ENCODE results near the gene TNS3.

Gene TNS3

DNA sequence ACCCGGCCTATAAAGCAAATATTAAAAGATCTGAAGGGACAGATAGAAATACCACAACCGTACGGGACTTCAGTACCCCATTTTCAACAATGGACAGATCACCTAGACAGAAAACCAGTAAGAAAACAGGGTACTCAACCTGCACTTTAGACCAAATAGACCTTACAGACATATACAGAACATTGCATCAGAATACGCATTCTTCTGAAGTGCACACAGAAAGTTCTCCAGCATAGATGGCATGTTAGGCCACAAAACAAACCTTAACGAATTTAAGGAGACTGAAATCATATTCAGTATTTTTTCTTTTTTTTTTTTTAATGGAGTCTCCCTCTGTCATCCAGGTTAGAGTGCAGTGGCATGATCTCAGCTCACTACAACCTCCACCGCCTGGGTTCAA, 151.5 kb downstream of the TNS3 start:
- H3K36me3 Mint-ChIP-seq (ENCODE audit: low read depth), result no peaks in the 10 kb centered on the region
- H3K4me1 Mint-ChIP-seq (ENCODE audit: low read depth), result no peaks in the 10 kb centered on the region
- H3K27me3 Mint-ChIP-seq (ENCODE audit: low read depth), result no peaks in the 10 kb centered on the region
- H3K4me3 Mint-ChIP-seq, result no peak overlapping the region
- no peak overlapping the region for H3K27ac Mint-ChIP-seq
- no peaks in the 10 kb centered on the region for H3K9me3 Mint-ChIP-seq

DNA sequence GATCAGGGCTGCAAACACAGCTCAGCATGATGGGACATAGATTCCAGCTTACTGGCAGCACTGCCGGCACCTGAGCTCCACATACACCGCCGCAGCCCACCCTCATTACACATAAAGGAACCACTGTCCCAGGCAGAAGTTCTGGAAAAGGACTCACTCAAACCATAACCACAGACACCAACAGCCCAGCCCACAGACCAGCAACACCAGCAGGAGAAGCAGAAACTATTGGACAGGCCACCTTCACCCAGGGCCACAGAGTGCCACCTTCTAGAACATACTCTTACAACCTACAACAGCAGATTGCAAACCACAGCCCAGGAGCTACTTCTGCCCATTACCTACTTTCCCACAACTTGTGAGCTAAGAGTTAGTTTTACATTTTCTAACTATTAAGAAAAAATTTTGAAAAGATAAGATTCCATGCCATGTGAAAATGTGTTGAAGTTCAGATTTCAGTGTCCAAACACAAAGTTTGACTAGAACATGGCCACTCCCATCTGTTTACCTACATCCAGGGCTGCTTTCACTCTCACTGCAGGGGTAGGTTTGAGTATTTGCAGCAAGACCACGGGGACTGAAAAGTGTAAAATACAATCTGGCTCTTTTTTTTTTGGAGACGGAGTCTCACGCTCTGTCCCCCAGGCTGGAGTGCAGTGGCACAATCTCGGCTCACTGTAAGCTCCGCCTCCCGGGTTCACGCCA, 153.0 kb downstream of the TNS3 start:
- Mint-ChIP-seq H3K27me3 (ENCODE audit: low read depth) (no peaks in the 10 kb centered on the region), H3K36me3 (ENCODE audit: low read depth) (no peaks in the 10 kb centered on the region), H3K27ac (no peak overlapping the region), H3K4me3 (no peak overlapping the region), H3K4me1 (ENCODE audit: low read depth) (no peaks in the 10 kb centered on the region), H3K9me3 (no peaks in the 10 kb centered on the region)

DNA sequence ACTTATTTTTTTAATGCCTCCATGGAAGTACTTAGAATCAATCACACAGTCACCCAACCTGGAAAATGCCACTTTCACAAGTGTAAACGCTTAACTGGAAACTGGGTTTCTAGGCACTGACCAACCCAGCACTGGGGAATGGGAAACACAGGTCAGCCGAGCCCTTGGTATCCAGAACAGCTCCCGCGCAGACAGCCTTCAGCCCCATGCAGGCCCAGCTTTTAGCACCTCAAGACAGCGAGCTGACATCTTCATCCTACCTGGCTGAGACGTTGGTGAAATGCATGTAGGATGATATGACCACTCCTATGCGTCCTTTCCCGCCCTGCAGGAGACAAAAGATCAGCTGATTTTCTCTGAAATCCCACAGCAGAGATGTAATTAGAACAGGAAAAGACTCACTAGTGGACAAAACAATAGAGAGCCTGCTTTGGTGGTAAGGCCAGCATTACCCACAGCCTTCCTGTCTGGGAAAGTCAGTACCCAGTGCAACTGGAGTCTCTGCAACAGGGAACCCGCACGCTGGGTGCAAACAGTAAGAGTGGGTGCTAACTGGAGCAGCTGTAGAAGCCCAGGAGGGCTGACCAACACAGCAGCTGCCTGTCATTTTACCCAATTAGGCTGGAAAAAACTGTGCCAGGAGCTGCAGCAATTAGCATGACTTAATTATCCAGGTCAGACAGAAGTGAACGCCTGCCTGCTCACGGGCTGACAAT, 153.7 kb downstream of the TNS3 start:
- Mint-ChIP-seq H3K27ac (no peak overlapping the region), H3K36me3 (ENCODE audit: low read depth) (no peaks in the 10 kb centered on the region), H3K4me3 (no peak overlapping the region), H3K27me3 (ENCODE audit: low read depth) (no peaks in the 10 kb centered on the region), H3K4me1 (ENCODE audit: low read depth) (no peaks in the 10 kb centered on the region), H3K9me3 (no peaks in the 10 kb centered on the region)

DNA sequence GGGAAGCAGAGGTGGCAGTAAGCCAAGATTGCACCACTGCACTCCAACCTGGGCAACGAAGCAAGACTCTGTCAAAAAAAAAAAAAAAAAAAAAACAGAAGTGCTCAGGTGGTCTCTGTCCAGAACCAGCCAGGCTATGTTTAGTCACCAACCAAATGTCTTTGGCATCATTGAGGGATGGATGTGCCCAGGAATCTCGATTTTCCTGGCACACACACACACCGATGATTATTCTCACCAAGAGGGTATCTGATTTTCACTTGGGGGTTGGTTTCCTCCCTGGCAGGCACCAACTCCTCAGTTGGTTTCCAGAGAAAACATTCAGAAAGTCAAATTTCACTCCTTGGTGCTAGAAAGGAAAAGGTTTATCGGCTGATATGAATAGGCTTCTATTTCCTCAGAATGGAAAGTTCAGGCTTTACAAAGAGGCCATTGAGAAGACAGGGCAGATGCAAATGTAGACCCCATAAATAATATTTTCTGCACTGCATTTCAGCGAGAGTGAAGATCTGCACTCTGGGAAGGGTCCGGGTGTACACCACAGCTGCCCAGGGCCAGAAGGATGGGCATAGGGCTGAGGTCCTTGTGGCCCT, 154.8 kb downstream of the TNS3 start:
- no peak overlapping the region for H3K4me3 Mint-ChIP-seq
- no peaks in the 10 kb centered on the region for H3K27me3 Mint-ChIP-seq (ENCODE audit: low read depth)
- H3K9me3 Mint-ChIP-seq, result no peaks in the 10 kb centered on the region
- no peaks in the 10 kb centered on the region for H3K36me3 Mint-ChIP-seq (ENCODE audit: low read depth)
- no peaks in the 10 kb centered on the region for H3K4me1 Mint-ChIP-seq (ENCODE audit: low read depth)
- H3K27ac Mint-ChIP-seq, result no peak overlapping the region

DNA sequence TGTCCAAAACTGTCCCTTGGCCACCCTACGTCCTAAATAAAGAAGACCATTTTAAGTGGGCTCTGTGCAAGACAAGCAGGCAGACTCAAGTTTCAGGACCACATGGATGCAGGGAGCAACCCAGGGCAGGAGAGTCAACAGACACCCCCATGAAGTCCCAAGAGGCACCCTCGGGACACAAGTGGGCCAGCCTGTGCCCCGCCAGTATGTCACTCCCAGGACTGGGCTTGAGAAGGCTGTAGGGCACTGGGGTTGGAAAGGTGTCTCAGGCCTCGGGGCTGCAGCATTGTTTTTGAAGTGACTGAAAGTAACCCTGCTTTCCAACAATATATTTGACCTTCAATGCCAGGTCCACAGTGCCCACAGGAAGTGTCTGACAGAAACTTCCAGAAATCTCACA, 157.4 kb downstream of the TNS3 start:
- Mint-ChIP-seq H3K9me3 (no peaks in the 10 kb centered on the region), H3K27ac (no peak overlapping the region), H3K4me3 (no peak overlapping the region), H3K4me1 (ENCODE audit: low read depth) (no peaks in the 10 kb centered on the region), H3K27me3 (ENCODE audit: low read depth) (no peaks in the 10 kb centered on the region), H3K36me3 (ENCODE audit: low read depth) (no peaks in the 10 kb centered on the region)

DNA sequence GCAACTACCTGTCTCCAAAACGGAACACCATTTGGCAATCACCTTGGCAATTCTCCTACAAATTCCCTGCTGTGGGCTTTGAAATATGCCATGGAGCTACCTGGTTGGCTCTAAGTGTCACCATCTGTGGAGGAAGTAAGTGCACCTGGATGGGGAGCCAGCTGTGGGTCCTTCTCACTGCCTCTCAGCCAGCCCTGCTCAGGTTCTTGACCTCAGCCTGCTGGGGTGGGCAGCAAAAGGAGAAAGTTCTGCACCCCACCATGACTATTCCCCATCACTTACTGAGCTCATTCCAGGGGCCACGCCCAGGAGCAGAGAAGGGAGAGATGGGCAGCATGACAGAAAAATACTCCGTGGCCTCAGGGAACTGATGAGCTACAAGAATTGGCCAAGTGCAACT, 158.7 kb downstream of the TNS3 start:
- Mint-ChIP-seq H3K4me1 (ENCODE audit: low read depth) (no peaks in the 10 kb centered on the region), H3K36me3 (ENCODE audit: low read depth) (no peaks in the 10 kb centered on the region), H3K27ac (no peak overlapping the region), H3K9me3 (no peaks in the 10 kb centered on the region), H3K27me3 (ENCODE audit: low read depth) (no peaks in the 10 kb centered on the region), H3K4me3 (no peak overlapping the region)

DNA sequence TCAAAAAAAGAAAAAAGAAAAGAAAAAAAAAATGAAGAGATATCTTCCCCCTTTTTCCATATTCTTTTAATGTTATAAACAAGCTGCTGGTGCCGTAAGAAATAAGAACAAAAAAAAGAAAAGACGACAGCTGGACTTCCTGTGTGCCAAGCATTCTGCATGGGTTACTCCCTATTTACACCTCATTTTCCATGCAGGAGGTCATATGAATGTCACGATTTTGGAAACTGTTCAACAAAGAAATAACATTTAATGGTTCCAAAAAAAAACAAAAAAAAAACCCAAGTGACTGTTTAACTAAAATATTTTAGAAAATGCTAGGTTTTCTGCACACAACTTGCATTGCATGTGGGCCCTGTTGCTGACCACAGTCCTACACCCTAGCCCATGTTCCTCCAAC, 159.3 kb downstream of the TNS3 start:
- Mint-ChIP-seq H3K27ac (no peak overlapping the region), H3K27me3 (ENCODE audit: low read depth) (no peaks in the 10 kb centered on the region), H3K36me3 (ENCODE audit: low read depth) (no peaks in the 10 kb centered on the region), H3K4me3 (no peak overlapping the region), H3K9me3 (no peaks in the 10 kb centered on the region), H3K4me1 (ENCODE audit: low read depth) (no peaks in the 10 kb centered on the region)

DNA sequence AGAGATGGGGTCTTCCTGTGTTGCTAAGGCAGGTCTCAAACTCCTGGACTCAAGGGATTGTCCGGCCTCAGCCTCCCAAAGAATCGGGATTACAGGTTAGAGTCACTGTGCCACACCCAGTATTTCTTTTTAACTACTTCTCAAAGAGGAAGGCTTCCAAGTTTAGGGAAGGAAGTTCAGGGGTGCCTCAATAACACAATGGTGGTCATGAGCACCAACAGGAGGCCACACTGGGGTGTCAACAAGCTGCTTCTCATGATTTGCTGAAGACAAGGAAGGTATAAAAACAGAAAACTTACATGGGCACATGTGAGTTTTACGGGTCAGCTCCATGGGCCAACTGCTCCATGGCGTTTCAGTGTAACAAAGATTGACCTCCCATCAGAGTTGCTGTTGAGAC, 160.5 kb downstream of the TNS3 start:
- Mint-ChIP-seq H3K27me3 (ENCODE audit: low read depth) (no peaks in the 10 kb centered on the region), H3K4me3 (no peak overlapping the region), H3K4me1 (ENCODE audit: low read depth) (no peaks in the 10 kb centered on the region), H3K27ac (no peak overlapping the region), H3K9me3 (no peaks in the 10 kb centered on the region), H3K36me3 (ENCODE audit: low read depth) (no peaks in the 10 kb centered on the region)

DNA sequence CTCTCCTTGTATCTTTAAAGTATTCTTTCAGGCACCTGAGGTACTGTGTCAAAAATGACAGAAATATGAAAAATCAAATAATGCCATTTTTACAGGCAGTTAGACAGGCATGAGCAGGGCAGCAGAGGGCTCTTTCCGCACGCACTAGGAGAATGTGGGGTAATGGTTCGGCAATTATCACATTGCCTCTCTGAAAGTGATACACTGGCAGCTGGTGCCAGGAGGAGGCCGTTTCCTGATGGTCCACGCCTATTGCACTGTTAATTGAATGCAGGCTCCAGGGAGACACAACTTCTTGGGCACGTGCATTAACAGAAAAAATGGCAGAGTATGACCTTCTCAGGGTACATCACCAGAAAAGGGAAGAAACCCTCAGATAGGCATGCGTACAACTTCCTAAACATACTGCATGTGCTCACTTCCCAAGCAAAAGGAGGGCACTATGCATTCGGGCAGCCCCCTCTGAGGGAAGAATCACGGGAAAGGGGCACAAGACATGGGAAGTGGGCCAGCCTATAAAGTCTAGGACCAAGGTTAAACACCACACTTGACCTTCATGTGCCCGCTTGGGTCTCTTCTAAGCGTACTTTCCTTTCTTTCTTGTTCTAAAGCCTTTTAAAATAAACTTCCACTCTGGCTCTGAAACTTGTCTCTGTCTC, 161.7 kb downstream of the TNS3 start:
- Mint-ChIP-seq H3K27ac (no peak overlapping the region), H3K9me3 (no peaks in the 10 kb centered on the region), H3K4me1 (ENCODE audit: low read depth) (no peaks in the 10 kb centered on the region), H3K27me3 (ENCODE audit: low read depth) (no peaks in the 10 kb centered on the region), H3K36me3 (ENCODE audit: low read depth) (no peaks in the 10 kb centered on the region), H3K4me3 (no peak overlapping the region)

DNA sequence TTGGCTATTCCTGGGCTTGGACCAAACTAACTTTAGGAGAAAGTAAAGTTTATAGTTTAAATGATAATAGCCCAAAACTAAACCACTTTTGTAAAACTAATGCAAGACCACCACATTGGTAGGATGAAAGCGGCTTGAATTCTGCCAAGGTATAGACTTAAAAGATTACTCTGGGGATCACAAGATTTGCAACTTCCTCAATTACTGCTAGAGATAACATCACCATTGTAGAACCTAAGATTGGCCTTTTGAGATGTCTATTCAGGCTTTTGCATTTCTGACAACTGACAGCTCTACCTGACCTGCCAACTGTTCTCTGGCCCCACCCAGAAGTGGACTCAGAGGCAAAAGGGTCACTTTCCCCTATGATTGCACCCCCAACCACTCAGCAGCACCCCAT, 162.4 kb downstream of the TNS3 start:
- H3K27me3 Mint-ChIP-seq (ENCODE audit: low read depth), result no peaks in the 10 kb centered on the region
- H3K36me3 Mint-ChIP-seq (ENCODE audit: low read depth), result no peaks in the 10 kb centered on the region

DNA sequence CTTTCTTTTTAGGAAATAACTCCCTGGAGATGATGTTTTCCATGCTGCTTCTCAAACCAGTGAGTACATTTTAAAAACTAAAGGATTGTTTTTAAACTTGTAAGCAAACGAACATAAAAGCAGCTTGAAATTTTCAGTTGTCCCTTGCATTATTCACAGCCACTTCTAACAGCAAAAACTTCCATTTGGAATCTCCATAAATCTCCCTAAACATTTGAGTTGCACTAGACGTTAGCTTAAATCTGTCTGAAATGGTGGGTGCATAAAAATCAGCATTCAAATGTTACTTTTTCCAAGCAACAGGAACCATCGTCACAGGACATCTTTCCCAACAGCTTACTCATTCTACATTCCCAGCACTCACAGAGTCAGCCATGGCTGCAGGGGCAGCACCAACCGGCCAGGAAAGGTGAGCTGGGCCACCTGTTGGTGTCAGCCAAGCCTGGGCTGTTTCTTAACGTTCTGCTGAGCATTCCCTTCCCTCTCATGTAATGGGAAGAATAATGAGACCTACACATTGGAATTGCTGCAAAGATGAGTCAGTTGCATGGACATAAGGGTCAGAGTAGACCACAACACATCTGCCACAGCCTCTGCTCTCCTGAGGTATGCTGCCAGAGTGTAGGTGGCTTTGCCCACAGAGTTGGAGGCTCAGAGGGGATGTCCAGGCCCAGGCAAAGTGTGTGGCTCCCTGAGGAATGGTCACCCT, 163.2 kb downstream of the TNS3 start:
- no peaks in the 10 kb centered on the region for H3K27me3 Mint-ChIP-seq (ENCODE audit: low read depth)
- H3K27ac Mint-ChIP-seq, result no peak overlapping the region
- no peaks in the 10 kb centered on the region for H3K4me1 Mint-ChIP-seq (ENCODE audit: low read depth)
- no peaks in the 10 kb centered on the region for H3K9me3 Mint-ChIP-seq
- no peak overlapping the region for H3K4me3 Mint-ChIP-seq
- no peaks in the 10 kb centered on the region for H3K36me3 Mint-ChIP-seq (ENCODE audit: low read depth)

More for the DNA sequence above, 162.4 kb downstream of the TNS3 start:
- no peaks in the 10 kb centered on the region for H3K9me3 Mint-ChIP-seq
- no peak overlapping the region for H3K4me3 Mint-ChIP-seq
- no peak overlapping the region for H3K27ac Mint-ChIP-seq
- H3K4me1 Mint-ChIP-seq (ENCODE audit: low read depth), result no peaks in the 10 kb centered on the region

DNA sequence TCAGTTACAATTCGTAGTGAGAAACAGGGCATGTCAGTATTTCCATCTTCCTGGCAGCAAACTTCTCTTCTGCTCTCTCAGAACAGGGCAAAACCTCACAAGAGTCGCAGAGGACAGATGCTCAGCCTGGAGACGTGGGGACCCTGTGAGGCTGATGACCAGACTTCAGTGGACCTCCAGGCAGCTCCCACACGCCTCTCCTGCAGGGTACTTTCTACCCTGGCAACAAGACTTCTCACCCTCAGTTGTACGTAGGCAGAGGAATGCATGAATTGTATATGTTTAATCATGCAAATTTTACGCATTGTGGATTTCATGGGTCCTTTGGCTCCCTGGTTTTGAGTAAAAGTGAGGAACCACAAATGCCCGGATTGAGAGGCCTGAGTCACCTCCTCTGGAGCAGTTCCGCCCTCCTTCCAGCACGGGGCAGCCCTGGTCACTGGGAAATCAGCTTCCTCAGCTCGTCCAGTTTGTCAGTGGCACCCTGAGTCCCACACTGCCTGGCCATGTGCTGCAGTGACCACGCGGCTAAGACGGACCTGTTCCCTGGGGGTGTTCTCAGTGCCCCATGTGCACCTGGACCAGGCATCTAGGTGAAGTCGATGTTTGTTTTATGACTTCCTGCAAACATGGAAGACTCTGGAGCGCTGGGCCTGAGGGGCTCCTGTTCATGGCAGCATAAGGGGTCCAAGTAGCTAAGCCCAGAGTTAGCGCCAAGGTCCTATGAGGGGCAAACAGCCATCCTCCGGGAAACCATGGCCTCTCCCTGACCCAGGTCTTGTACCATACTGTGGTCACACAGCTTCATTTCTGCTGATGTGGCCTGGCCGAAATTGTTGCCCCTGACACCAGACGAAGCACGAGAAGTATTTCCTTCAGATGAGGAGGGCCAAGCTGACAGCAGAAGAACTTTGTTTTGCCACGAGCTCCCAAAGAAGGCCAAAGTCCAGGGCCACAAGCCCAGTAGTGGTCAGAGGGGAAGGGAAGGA, 165.1 kb downstream of the TNS3 start:
- no peaks in the 10 kb centered on the region for H3K27me3 Mint-ChIP-seq (ENCODE audit: low read depth)
- no peaks in the 10 kb centered on the region for H3K36me3 Mint-ChIP-seq (ENCODE audit: low read depth)
- no peaks in the 10 kb centered on the region for H3K9me3 Mint-ChIP-seq
- H3K4me1 Mint-ChIP-seq (ENCODE audit: low read depth), result no peaks in the 10 kb centered on the region
- no peak overlapping the region for H3K4me3 Mint-ChIP-seq
- no peak overlapping the region for H3K27ac Mint-ChIP-seq

DNA sequence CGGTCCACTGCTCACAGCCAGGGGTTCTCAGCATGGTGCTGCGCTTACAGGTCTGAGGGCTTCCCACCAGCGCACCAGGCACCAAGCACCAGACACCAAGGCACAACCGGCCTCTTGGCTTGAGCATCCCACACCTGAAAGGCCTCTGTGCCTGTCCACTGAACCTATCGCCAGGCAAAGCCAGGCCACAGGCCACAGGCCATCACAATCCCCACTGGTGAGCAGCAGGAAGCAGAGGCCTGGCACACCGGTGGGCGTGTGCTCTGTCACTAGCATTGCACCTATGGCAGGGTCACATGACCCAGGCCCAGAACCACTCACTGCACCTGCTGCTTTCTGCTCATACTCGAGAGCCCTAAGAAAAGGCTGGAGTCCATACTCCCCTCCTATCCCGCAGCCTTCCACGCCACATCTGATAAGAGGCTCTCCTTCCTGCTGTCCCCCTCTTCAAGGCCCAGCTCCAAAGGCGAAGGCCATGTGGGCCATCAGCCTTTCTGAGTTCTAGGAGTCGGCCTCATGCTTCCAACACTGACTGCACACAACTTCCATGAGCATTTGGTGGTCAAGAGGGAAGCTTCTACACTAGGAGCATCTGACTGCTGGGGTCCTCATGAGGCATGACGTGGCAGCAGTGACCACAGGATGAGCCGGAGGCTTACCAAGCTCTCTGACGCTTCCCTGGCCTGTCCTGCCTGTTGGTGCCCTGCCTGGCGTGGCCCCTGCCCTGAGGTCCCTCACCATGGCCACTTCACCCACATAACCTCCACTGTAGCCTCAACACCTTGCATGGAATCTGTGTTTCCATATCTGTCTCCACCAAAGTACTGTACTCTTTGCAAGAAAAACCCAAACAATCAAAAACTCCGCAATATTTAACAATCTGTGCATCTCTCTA, 166.3 kb downstream of the TNS3 start:
- Mint-ChIP-seq H3K4me1 (ENCODE audit: low read depth) (no peaks in the 10 kb centered on the region), H3K36me3 (ENCODE audit: low read depth) (no peaks in the 10 kb centered on the region), H3K4me3 (no peak overlapping the region), H3K9me3 (no peaks in the 10 kb centered on the region), H3K27ac (no peak overlapping the region), H3K27me3 (ENCODE audit: low read depth) (no peaks in the 10 kb centered on the region)

Measured in T-helper 1 cell treated with Interleukin-12 subunit alpha and Interleukin-12 subunit beta and Interleukin-4 antibody, amounts not matched to agents 30 μg/mL and 1 μg/mL, for 36 hours (primary cell).